ENCODE data around the gene F2.

GRCh38 chr11:46743693-46744339, 24.8 kb downstream of the F2 start:
- TF ChIP-seq POLR2AphosphoS5 (IDR thresholded peaks at IDR 0.05), result no peak
- TF ChIP-seq CTCF (IDR thresholded peaks at IDR 0.05), result no peak

Data from prostate gland (tissue), 2 donors.